Right renal pelvis (tissue), 4 donors: ENCODE measurements around the gene C7orf57. TPM values are rescaled to one million over a fixed set of nuclear protein-coding genes. Genes with fewer than 3 reads are reported as not detected.

ENCODE experiments used
- DNase-seq, 4 donors: peaks; one replicate each; pipeline ENCODE4 v3.0.0-alpha.2; 2013; ENCODE audit warnings: low read depth in 4 of 4, low spot score in 3 of 4, missing footprints in 1 of 4
- polyA plus RNA-seq, 4 donors: library from polyadenylated mRNA; unstranded; fragments of 120-200 nt; gene quantifications; one replicate each; pipeline ENCODE4 v1.2.1, GENCODE V29; 2013; ENCODE audit not compliant: insufficient read length in 4 of 4

Gene C7orf57
- polyA plus RNA-seq, 4 donors, result 0.58 to 0.90 (median 0.69) TPM

GRCh38 chr7:48083114-48083830 is 47.9 kb downstream of the C7orf57 start:
- no peak for DNase-seq

- no peak for DNase-seq
Measured at GRCh38 chr7:48084727-48085432, 49.5 kb downstream of the C7orf57 start.

- no peak for DNase-seq
Measured at GRCh38 chr7:48085433-48085791, 50.1 kb downstream of the C7orf57 start.

- no peak for DNase-seq
Measured at GRCh38 chr7:48085942-48086341, 50.6 kb downstream of the C7orf57 start.

- no peak for DNase-seq
Measured at GRCh38 chr7:48087349-48087748, 52.0 kb downstream of the C7orf57 start.

- peak; percentile 44 to 76 (median 62) for DNase-seq
Measured at GRCh38 chr7:48088559-48089045, 53.3 kb downstream of the C7orf57 start.

GRCh38 chr7:48089046-48090003 is 54.0 kb downstream of the C7orf57 start, which contains the start of gene UPP1:
TSS of gene UPP1 (plus strand) at chr7:48089265. CDS start at chr7:48094784, 5,519 bp downstream.
- peak in 2 of 4 donors; percentile 41 to 51 for DNase-seq

- peak in 1 of 4 donors; percentile 23 for DNase-seq
Measured at GRCh38 chr7:48090095-48090805, 54.9 kb downstream of the C7orf57 start.

- DNase-seq, result no peak
Measured at GRCh38 chr7:48091506-48092433, 56.4 kb downstream of the C7orf57 start.

GRCh38 chr7:48094861-48095293 is 59.5 kb downstream of the C7orf57 start:
- no peak for DNase-seq

GRCh38 chr7:48096273-48096672 is 60.9 kb downstream of the C7orf57 start:
- no peak for DNase-seq

- DNase-seq, result no peak
Measured at GRCh38 chr7:48097521-48098231, 62.3 kb downstream of the C7orf57 start.

- no peak for DNase-seq
Measured at GRCh38 chr7:48098846-48099245, 63.5 kb downstream of the C7orf57 start.

GRCh38 chr7:48099781-48100180 is 64.4 kb downstream of the C7orf57 start:
- no peak for DNase-seq

GRCh38 chr7:48101352-48101751 is 66.0 kb downstream of the C7orf57 start:
- DNase-seq, result no peak

GRCh38 chr7:48101968-48102367 is 66.6 kb downstream of the C7orf57 start:
- DNase-seq, result no peak

- no peak for DNase-seq
Measured at GRCh38 chr7:48102530-48102929, 67.2 kb downstream of the C7orf57 start.

- no peak for DNase-seq
Measured at GRCh38 chr7:48105045-48105444, 69.7 kb downstream of the C7orf57 start.
